Bronchial epithelial cell (primary cell): ENCODE measurements around the gene PSMA7. TPM values are rescaled to one million over a fixed set of nuclear protein-coding genes. Genes with fewer than 3 reads are reported as not detected.

ENCODE experiments used
- DNase-seq: peaks from one replicate; pipeline ENCODE4 v3.0.0-alpha.2; 2010; ENCODE audit warnings: low read depth
- FAIRE-seq: peaks from 2 replicates; lab custom pipeline; 2011; peaks lifted over from hg19 to GRCh38; lab: Jason Lieb, UNC
- H3K27me3 ChIP-seq: 2 replicates; pipeline ENCODE4 v1.5.1; 2011; ENCODE audit warnings: low read length; ENCODE audit not compliant: control insufficient read depth, insufficient read depth
- H3K36me3 ChIP-seq: 2 replicates; pipeline ENCODE4 v1.5.1; 2011; ENCODE audit warnings: low read length; ENCODE audit not compliant: control insufficient read depth, insufficient read depth
- H3K4me3 ChIP-seq: 2 replicates; pipeline ENCODE4 v1.5.1; 2011; ENCODE audit warnings: mild to moderate bottlenecking, low read depth, low read length, control low read depth
- total RNA-seq: library from RNA; depleted of rRNA; stranded (reverse); fragments of >200 nt; gene quantifications from 2 replicates; pipeline ENCODE4 v1.2.1, GENCODE V29; 2014
- TF ChIP-seq, protein P1 (sequence below): IDR thresholded peaks from 2 replicates; pipeline ENCODE4 v1.5.1; 2011; ENCODE audit warnings: mild to moderate bottlenecking, moderate library complexity, low read length, control low read depth, inconsistent platforms; ENCODE audit not compliant: insufficient read depth, severe bottlenecking

PSMA7 gene
- total RNA-seq, 1 donor from 2014 or later: 516 TPM

GRCh38 chr20:62162765-62163484 lies 19.7 kb upstream of the PSMA7 start:
- Histone ChIP-seq H3K27me3 (no peaks in the 10 kb centered on the region), H3K36me3 (peaks cover 31% of the 10 kb centered on the region), H3K4me3 (no peak overlapping the region)
- FAIRE-seq (no peak), DNase-seq (no peak)
- TF ChIP-seq, protein P1, sequence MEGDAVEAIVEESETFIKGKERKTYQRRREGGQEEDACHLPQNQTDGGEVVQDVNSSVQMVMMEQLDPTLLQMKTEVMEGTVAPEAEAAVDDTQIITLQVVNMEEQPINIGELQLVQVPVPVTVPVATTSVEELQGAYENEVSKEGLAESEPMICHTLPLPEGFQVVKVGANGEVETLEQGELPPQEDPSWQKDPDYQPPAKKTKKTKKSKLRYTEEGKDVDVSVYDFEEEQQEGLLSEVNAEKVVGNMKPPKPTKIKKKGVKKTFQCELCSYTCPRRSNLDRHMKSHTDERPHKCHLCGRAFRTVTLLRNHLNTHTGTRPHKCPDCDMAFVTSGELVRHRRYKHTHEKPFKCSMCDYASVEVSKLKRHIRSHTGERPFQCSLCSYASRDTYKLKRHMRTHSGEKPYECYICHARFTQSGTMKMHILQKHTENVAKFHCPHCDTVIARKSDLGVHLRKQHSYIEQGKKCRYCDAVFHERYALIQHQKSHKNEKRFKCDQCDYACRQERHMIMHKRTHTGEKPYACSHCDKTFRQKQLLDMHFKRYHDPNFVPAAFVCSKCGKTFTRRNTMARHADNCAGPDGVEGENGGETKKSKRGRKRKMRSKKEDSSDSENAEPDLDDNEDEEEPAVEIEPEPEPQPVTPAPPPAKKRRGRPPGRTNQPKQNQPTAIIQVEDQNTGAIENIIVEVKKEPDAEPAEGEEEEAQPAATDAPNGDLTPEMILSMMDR: no peak

GRCh38 chr20:62161347-62161746 lies 18.2 kb upstream of the PSMA7 start:
- TF ChIP-seq, protein P1: no peak
- no peak for FAIRE-seq
- Histone ChIP-seq H3K27me3 (no peaks in the 10 kb centered on the region), H3K36me3 (peaks cover 31% of the 10 kb centered on the region), H3K4me3 (no peak overlapping the region)
- DNase-seq: peak; percentile 82

- FAIRE-seq: no peak
- Histone ChIP-seq H3K4me3 (no peak overlapping the region), H3K27me3 (no peaks in the 10 kb centered on the region), H3K36me3 (peaks cover 31% of the 10 kb centered on the region)
- TF ChIP-seq, protein P1: no peak
- DNase-seq: no peak
Observed at GRCh38 chr20:62160876-62161275, 17.7 kb upstream of the PSMA7 start.

DNA sequence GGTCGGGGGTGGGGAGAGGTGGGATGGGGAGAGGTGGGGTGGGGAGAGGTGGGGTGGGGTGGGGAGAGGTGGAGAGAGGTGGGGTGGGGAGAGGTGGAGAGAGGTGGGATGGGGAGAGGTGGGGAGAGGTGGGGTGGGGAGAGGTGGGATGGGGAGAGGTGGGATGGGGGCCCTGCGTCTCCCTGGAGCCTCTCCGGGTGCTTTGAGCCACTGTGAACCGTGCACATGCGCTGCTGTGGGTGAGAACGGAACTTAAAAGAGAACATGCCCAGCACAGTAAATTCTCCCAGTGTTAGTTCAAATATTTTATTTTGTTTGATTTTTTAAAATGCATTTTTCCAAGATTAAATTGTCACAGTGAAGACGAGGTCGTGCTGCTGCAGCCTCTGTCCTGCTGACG lies 17.1 kb upstream of the PSMA7 start:
- no peak for FAIRE-seq
- DNase-seq: no peak
- TF ChIP-seq, protein P1: no peak
- H3K36me3 ChIP-seq: peaks cover 26% of the 10 kb centered on the region
- H3K27me3 ChIP-seq: no peaks in the 10 kb centered on the region
- H3K4me3 ChIP-seq: no peak overlapping the region

DNA sequence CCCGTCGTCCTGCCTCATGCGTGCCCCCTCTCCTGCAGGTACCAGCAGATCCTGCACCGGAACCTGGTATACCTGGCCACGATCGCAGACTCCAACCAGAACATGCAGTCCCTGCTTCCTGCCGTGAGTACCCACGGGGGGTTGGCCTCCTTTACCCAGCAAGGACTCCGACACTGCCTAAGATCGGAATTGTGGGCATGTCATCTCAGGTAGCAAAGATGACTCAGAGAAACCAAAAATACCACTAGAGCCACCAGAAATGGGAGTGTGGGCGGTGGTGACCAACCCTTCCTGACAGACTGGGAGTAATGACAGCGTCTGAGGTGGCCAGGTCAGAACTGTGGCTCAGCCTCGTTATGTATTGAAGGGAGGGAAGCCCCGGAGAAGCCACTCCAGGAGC lies 16.6 kb upstream of the PSMA7 start:
- no peak overlapping the region for H3K4me3 ChIP-seq
- DNase-seq (peak; percentile 98), FAIRE-seq (peak; percentile 89)
- TF ChIP-seq, protein P1: no peak
- peaks cover 22% of the 10 kb centered on the region for H3K36me3 ChIP-seq
- H3K27me3 ChIP-seq: no peaks in the 10 kb centered on the region

DNA sequence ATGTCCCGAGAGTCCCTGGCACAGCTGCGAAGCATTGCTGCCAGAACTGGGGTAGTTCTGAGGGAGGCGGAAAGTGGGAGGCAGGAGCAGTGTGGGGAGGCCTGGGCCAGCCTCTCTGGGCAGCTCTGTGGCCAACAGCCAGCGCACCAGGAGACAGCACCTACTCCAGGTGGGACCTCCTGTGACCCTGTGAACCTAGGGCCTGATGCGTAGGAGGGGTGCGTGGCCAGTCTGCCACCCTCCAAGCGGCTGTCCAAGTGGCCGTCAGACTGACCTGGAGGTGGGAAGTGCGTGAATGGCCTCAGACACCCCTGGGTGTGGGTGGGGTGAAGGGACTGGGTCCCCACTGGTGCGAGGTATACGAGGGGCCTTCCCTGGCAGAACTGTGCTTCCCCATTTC lies 15.9 kb upstream of the PSMA7 start:
- TF ChIP-seq, protein P1: no peak
- Histone ChIP-seq H3K27me3 (no peaks in the 10 kb centered on the region), H3K36me3 (peaks cover 18% of the 10 kb centered on the region), H3K4me3 (no peak overlapping the region)
- no peak for DNase-seq
- FAIRE-seq: no peak
